Right renal cortex interstitium (tissue), 3 donors: ENCODE data around the gene LTBR. TPM values are rescaled to one million over a fixed set of nuclear protein-coding genes. Genes with fewer than 3 reads are reported as not detected.
A peak's percentile ranks its signal among the peaks of the same experiment; 100 is the strongest.
"Not testable (repeated sequence)": the region's sequence is repeated elsewhere in the genome, so short reads cannot be mapped to it uniquely, and the experiment has no call there.

Experiments
- DNase-seq, 3 donors: peaks; one replicate each; pipeline ENCODE4 v3.0.0-alpha.2; 2013; ENCODE audit warnings: low read depth in 3 of 3, low spot score in 2 of 3
- polyA plus RNA-seq, 3 donors: library from polyadenylated mRNA; unstranded; fragments of 120-200 nt; gene quantifications; one replicate each; pipeline ENCODE4 v1.2.1, GENCODE V29; 2013; ENCODE audit not compliant: insufficient read length in 3 of 3

Gene LTBR
- 10 to 100 TPM; 54.1 to 59.7 (median 57.7) TPM for polyA plus RNA-seq

DNA sequence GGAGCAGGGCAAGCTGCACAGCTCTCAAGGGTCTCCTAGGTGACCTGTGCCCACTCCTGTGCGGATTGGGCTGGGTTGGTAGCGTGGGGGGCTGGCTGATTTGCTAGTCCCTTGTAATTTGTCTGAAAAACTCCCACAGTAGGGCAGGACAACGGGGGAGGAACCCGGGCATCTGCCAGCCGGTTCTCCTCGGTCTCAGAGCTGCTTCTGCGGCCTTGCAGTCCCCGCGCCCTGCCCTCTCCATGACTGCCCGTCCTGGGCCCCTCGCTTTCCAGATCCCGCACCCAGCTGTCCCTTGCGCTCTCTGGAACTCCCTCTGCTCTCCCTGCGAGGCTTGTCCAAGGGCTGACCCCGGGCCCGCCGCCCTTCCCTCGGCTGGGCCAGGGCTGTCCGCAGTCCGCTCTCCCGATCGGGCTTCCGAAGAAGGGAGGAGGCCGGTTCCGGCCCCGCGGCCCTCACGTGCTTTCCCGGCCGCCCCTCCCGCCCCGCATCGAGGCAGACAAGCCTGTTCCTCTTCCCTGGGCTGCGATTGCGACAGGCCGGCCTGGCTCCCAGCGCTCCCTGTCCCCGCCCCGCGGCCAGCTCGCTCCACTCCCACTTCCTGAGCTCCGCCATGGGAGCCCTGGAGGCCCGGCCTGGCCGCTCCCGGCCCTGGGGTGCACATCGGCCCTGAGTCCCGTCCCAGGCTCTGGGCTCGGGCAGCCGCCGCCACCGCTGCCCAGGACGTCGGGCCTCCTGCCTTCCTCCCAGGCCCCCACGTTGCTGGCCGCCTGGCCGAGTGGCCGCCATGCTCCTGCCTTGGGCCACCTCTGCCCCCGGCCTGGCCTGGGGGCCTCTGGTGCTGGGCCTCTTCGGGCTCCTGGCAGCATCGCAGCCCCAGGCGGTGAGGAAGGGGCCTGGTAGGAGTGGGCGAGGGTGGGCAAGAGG lies at the start of gene LTBR:
LTBR (plus strand) TSS at position 591 of the 927 bp plus-strand sequence; CDS start at position 788, 197 bp downstream.
- DNase-seq, result peak in 1 of 3 donors; percentile 68

GRCh38 chr12:6334359-6334758 lies 49.6 kb upstream of the LTBR start:
- DNase-seq, result no peak

GRCh38 chr12:6334940-6335450 lies 49.0 kb upstream of the LTBR start:
- no peak for DNase-seq

DNA sequence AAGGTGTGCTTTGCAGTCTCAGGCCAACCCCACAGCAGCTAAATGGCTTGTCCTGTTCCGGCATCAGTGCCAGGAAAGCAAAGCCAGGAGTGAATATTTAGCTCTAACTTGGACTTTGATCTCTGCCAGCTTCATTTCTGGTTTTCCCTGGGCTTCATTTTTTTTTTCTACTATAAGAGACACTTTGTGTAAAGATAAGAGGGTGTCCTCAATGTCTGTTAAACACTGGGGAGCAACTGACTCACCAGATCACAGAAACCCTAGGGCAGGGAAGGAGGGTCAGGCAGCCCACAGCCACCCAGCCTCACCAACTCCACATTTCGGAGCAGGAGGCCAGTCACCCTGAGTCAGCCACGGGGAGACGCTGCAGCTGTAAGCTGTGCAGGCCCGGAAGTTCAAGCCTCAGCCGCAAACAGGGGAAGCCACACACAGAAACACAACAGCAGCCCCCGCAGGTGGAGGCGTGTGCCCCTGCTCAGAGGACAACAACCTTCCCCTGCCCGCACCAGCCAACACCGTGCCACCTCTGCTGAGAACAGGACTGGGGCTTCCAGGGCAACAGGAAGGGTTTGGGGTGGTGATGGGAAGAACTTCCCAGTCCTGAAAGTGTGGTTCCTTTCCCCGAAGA lies 48.4 kb upstream of the LTBR start:
- DNase-seq, result no peak

- DNase-seq, result peak; percentile 85 to 90 (median 86)
These were observed 47.7 kb upstream of the LTBR start for GRCh38 chr12:6336079-6336888.

DNA sequence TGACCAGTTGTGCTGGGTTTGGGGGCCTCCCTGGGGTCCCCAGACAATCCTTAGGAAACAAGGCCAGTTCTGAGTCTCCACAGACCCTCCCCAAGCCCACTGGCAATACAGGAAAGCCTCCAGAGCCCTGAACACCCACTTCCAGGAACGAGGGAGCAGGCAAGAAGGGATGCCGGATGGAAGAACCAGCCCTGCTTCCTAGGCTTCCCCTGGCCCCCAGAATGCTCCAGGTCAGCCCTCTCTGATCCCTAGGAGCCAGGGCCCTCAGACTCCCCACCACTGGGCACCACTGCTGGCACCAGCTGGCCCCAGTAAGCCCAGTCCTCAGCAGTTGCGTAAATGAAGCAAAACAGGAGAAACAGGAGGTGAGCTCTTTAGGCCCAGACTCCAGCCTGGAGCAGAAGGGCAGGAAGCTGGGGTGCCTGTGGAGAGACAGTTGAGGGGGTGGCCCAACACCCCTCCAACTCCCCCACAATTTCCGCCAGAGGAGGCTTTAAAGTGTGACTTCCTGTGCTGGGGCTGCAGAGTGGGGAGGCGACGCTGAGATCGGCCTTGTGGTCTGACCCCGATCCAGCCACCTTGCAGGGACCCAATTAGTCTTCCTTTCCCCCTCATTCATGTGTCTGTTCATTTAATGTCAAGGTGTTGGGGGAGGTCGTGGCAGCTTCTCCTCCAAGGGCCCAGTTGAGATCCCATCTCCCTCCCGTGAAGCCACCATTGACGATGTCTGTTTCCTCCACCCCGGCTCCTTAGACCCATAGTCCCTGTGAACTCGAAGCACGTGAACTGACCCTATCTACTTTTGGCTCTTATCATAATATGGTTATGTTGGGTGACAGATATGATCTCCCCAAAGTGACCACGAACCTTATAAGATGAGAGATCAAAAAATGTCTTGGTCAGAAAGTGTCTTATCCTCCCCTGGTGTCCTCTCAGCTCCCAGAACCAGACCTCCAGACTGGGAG lies 46.8 kb upstream of the LTBR start:
- DNase-seq, result no peak

DNA sequence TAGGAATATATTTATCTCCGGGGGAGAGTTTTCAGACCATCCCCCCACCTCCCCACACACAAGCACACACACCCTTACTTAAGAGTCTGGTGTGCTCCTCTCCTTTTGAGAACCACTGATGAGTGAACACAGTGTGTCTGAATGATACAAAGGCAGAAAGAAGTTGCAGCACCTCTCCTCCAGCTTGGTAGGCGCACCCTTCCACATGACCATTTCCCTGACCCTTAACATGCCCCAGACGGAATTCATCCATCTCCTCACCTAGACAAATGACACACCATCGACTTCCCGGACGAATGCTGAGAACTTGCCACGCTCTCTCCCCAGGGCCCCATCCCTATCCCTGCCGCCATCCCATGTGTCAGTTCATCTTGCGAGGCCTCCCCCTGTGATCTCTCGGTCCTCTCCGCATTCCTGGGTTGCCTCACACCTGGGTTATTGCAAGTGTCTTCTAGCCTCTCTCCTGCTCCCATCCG lies 46.0 kb upstream of the LTBR start:
- no peak for DNase-seq

- DNase-seq, result not testable (repeated sequence)
These were observed 45.4 kb upstream of the LTBR start for GRCh38 chr12:6338536-6338935.

DNA sequence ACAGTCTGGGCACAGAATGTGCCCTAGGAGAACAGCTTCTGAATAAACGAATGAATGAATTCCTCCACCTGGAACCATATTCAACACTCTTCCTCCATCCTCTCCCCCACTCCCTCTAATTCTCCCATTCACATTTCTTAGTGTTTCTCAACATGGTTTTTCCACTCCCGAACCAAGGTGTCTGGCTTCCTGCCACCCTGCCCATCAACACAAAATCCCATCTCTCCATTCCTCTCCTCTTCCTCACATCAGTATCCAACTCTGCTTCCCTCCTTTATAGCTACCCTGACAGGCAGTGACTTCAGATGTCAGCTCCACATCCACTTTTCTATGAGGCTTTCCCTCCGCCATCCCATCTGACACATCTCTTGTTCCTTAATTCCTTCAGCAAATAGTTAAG lies 45.0 kb upstream of the LTBR start:
- no peak for DNase-seq

- no peak for DNase-seq
These were observed 43.8 kb upstream of the LTBR start for GRCh38 chr12:6340032-6340638.

- DNase-seq, result no peak
These were observed 43.1 kb upstream of the LTBR start for GRCh38 chr12:6340745-6341416.

GRCh38 chr12:6341417-6342139 lies 42.4 kb upstream of the LTBR start, which contains the start of gene TNFRSF1A:
TNFRSF1A (minus strand) TSS chr12:6342076; CDS start chr12:6341814, 262 bp downstream.
- DNase-seq, result peak in 1 of 3 donors; percentile 65

GRCh38 chr12:6342140-6342889 lies 41.6 kb upstream of the LTBR start:
- no peak for DNase-seq

DNA sequence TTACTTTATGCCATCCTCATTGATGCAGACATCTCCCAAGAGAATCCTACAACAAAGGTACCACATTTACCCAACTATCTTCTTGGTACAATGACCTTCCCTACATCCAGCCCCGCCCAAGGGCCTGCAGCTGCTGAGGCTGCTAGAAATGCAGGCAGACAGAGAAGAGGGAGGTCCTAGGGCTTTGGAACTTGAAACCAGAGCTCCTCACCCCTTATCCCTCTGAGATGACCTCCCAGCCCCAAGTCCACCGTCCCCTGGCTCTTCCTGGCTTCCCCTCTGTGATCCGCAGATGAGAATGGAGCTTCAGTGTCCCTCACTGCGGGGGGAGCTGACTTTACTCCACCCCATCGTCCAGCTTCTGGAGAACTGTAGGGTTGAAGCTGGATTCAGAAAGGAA lies 40.4 kb upstream of the LTBR start:
- DNase-seq, result no peak

DNA sequence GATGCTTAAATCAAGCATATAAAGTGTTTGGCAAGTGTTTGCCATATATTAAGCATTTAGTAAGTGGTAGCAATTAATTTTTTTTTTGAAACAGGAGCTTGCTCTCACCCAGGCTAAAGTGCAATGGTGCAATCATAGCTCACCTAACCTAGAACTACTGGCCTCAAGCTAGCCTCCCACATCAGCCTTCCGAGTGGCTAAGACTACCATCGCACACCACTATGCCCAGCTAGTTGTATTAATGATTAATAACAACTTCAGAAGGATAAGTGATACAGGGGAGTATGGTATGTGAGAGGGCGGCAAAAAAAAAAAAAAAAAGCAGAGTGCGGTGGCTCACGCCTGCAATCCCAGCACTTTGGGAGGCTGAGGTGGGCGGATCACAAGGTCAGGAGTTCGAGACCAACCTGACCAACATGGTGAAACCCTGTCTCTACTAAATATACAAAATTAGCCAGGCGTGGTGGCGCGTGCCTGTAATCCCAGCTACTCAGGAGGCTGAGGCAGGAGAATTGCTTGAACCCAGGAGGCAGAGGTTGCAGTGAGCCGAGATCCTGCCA lies 39.8 kb upstream of the LTBR start:
- not testable (repeated sequence) for DNase-seq

DNA sequence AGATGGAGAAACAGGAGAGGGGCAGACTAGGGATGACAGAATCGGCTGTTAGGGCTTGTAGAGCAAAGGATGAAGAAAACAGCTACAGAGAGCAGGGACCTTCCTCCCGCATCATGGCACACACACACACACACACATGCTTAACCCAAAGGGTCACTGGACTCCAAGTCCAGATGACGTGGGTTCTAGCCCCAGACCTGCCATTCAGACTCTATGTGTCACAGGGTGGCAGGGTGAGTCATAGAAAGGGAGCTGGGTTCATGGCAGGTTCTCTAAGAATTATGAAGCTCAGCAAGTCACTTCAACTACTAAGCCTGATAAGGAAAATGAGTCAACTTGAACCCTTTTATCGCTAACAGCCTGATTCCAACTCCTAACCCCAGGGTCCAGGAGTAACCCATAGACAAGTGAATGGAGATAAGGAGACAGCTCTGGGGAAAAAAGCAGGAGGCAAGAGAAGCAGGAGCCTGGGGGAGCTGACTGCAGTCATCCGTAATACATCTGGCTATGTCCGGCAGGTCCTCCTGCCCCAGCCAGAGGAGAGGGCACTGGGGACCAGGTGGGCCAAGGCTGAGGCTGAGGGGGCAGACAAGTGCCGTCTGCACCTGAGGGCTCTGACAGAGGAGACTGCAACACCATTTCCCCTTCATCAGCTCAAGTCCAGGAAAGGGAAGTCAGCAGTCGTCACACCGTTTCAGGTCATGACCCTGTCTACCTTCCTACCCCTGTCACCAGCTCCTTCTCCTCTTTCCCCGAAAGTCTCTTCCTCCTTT lies 38.5 kb upstream of the LTBR start:
- no peak for DNase-seq
